Activated gamma-delta T cell treated with Interleukin-2 at 50 U/mL for 16 hours (primary cell): ENCODE data around the gene TUBA3D.
"Not testable (repeated sequence)": the region's sequence is repeated elsewhere in the genome, so short reads cannot be mapped to it uniquely, and the experiment has no call there.

Experiments used
- DNase-seq: peaks from one replicate; pipeline ENCODE4 v3.0.0-alpha.2; 2020

TUBA3D gene

DNA sequence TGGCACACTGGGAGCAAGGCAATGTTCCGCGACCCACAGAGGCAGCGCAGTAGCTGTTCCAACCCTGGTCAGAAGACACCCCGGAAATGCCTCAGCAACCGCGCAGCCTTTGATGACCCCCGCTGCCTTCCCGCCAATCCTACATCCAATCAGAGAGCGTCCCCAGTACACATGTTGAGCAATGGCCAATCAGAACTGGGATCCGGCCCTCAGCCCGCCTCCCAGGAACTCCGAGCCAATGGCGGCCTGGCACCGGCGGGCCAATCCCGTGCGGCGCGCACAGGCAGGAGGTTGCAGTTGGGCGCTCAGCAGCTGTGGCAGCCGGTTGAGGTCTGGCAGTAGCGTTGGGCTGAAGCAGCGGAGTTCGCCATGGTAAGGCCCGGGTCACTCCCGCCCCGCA lies at the start of gene TUBA3D:
Gene TUBA3D (plus strand): TSS at position 289 of the 400 bp plus-strand sequence. CDS start 81 bp downstream, at position 370.
- no peak for DNase-seq

DNA sequence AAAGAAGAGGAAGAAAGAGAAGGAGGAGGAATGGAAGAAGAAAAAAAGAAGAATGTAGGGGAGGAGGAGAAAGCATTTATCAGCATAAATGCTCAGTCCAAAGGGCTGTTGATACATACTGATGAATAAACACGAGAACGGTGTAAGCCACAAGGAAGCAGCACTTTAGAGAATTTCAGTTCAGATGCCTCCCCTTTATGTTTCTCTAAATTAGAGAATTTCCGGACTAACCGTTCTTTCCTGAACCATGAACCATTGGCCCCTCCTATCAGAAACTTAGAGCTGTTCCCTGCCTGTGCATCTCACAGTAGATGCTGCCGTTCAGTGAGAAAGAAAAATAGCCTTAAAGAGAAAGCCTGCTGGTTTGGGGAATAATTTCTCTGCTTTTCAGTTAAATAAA lies 49.2 kb upstream of the TUBA3D start:
- DNase-seq: no peak

DNA sequence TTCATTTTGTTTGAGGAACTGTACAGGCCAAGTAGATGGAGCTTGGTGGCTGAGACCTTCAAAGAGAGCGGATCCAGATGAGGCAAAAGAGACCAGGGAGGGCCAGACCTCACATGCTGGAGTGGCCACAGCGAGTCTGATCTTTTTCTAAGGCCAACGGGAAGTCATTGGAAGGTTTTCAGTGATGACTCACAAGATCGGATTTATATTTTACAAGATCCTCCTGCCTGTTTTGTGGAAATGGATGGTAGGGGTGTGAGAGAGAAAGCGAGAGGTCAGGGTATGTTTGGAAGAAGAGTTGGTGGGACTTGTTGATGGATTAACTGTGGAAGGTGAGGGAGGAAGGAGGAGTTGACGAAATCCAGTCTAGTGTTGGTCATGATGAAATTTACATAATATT lies 44.6 kb upstream of the TUBA3D start:
- no peak for DNase-seq

DNA sequence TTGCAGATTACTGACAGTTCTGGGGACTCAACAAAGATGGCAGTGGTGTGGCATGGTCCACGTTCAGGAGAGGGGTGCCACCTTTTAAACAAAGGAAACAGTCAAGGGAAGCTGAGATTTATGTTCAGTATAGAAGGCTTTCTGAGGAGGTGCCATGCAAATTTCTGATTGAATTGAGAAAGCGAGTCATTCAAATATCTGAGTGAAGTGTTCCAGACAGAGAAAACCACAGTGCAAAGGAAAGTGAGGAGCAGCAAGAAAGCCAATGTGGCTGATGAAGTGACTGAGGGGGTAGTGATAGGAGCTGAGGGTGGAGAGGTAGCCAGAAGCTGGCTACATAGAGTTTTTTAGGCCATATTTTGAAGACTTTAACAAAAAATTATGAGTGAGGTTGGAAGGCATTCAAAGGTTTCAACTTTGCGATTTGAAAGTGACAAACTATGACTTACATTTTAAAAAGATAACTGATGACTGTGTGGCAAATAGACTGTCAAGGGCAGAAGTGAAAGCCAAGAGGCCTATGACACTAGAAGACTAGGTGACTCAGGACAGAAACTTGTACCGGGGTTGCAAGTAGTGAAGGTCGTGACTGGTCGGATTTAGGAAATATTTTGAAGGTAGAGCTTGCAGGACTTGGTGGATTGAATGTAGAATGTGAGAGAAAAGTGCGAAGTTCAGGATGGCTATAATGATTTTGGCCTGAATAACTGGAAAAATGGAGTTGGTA lies 35.0 kb upstream of the TUBA3D start:
- not testable (repeated sequence) for DNase-seq

- DNase-seq: not testable (repeated sequence)
Observed at GRCh38 chr2:131444736-131445514, 31.0 kb upstream of the TUBA3D start.

DNA sequence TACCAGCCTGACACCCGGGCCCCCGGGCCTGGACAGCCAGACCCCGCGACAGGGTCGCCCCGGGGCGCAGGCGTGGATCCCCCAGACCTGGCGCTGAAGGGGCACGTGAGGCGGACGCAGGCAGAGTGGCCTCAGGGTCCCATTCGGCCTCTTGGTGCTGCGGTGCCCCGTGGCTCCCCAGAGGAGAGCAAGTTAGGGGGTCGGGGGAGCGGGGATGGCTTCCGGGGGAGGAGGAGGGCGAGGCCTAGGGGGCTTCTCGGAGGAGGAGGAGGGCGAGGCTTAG lies 30.5 kb upstream of the TUBA3D start:
- not testable (repeated sequence) for DNase-seq

DNA sequence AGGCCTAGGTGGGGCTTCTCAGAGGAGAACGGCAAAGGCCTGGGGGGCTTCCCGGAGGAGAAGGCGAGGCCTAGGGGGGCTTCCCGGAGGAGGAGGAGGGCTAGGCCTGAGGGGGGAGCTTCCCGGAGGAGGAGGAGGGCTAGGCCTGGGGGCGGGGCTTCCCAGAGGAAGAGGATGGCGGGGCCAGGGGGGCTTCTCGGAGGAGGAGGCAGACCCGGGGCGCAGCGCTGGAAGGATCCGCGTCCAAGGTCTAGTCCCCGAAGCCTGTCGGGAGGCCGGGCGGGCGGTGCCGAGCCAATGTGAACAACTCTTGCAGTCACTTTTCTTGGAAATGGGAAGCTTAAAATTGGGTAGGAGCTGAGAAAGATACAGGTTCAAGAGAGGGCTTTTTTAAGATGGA lies 30.0 kb upstream of the TUBA3D start:
- no peak for DNase-seq

GRCh38 chr2:131447981-131448380 lies 27.9 kb upstream of the TUBA3D start:
- not testable (repeated sequence) for DNase-seq

- not testable (repeated sequence) for DNase-seq
Observed at GRCh38 chr2:131451265-131451949, 24.5 kb upstream of the TUBA3D start.

DNA sequence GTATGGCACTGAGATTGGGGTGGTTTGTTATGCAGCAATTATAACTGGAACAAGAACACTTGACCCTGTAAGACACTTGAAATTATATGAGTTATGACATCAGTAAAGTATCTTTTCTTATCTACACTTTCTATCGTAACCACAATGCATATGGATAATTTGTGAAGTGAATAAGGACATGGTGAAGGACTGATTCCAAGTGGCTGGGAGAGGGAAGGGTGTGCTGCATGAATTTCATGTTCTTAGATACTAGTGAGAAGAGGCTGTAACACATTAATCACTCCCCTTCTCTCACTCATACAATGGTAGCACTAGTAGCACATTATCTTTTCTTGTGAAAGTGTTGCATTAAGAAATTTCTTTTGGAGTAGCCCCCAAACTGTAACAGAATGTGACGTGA lies 21.0 kb upstream of the TUBA3D start:
- not testable (repeated sequence) for DNase-seq

DNA sequence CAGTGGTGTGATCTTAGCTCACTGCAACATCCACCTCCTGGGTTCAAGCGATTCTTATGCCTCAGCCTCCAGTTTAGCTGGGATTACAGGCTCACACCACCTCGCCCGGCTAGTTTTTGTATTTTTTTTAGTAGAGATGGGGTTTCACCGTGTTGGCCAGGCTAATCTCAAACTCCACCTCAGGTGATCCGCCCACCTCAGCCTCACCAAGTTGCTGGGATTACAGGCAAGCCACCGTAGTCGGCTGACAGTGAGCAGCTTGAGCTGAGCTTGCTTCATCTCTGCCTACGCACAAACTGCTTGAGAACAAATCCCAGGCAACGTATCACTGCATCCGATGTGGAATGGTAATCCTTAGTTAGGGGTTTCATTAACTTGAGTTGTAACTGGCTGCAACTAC lies 8.2 kb upstream of the TUBA3D start:
- not testable (repeated sequence) for DNase-seq

DNA sequence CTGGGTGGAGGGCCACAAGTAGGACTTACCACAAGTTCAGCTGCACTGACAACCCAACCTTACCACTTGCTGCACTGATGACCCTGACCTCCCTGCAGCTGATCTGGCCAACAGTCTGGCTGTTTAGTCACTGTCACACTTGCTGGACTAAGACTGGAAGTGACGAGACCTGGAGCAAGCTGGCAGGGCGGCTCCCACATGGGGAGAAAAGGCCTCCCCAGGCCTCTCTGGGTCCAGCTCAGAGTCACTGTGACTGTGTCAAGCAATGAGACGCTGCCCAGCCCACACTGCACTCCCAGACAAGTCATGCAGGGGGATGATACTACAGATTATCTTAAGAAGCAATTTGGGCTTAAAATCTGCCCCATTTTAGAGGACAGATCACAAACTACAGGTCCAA lies 5.0 kb upstream of the TUBA3D start:
- not testable (repeated sequence) for DNase-seq

GRCh38 chr2:131471624-131472023 lies 4.3 kb upstream of the TUBA3D start:
- not testable (repeated sequence) for DNase-seq

DNA sequence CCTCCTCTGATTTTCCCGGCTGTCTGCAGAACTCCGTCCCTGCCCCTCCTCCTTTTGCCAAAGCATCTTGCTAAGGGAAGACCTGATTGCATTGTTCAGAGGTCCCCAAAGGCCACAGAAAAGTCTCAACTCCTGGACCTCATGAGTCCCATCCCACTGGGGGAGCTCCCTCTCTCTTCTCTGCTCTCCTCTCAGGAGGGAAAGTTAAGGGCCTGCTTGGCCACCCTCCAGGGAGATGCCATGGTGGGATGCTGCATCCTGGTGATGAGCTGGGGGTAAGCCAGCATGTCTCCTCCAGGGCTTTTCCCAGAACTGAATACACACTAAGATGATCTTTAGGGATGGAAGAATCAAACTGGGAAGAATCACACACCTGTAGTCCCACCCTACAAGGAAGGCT lies 2.7 kb upstream of the TUBA3D start:
- DNase-seq: not testable (repeated sequence)

DNA sequence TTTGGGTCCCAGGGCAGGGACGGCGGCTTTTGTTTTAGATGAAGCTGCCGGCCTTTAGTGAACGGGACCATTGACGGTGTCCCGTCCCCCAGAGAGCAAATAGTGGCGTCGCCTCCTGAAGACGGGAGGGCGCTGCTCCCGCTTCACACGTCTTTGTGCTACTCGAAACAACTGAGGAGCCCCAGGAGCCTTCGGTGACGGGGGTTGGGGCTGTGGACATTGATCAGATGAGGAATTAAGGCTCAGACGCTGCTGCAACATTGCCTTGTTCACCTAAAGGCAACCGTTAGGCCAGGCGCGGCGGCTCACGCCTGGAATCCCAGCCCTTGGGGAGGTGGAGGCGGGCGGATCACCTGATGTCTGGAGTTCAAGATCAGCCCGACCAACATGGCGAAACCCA lies 444 bp downstream of the TUBA3D start:
- DNase-seq: not testable (repeated sequence)

GRCh38 chr2:131477227-131477626 lies 1.3 kb downstream of the TUBA3D start:
- not testable (repeated sequence) for DNase-seq

- not testable (repeated sequence) for DNase-seq
Observed at GRCh38 chr2:131478074-131478849, 2.3 kb downstream of the TUBA3D start.

DNA sequence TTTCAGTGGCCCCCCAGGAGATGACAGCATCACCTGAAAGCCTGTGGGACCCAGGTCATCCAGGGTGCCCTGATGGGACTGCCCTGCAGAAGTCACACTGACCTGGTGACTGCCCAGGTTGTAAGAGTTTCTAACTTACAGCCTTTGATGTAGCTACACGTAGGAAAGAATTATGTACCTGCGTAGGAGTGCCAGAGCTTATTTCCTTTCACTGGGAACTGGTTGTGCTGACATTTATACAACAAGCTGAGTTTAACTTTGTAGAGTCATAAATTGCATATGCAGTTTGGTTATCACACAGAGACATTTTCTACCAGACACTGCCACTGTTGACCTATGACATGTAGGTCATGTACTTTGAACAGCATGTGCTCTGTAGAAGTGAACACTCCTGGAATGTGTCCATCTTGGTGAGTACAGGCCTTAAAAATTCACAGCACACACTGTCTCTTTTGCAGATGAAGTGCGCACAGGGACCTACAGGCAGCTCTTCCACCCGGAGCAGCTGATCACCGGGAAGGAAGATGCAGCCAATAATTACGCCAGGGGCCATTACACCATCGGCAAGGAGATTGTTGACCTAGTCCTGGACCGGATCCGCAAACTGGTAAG lies 3.0 kb downstream of the TUBA3D start:
- not testable (repeated sequence) for DNase-seq

GRCh38 chr2:131480351-131480750 lies 4.4 kb downstream of the TUBA3D start:
- DNase-seq: not testable (repeated sequence)

- DNase-seq: not testable (repeated sequence)
Observed at GRCh38 chr2:131482506-131483155, 6.7 kb downstream of the TUBA3D start.

- DNase-seq: not testable (repeated sequence)
Observed at GRCh38 chr2:131483981-131484820, 8.3 kb downstream of the TUBA3D start.
